Spleen (tissue), 11 donors: Measurements from ENCODE around the gene WDR35. TPM values are rescaled to one million over a fixed set of nuclear protein-coding genes. Genes with fewer than 3 reads are reported as not detected.
A peak's percentile ranks its signal among the peaks of the same experiment; 100 is the strongest.

Experiments
- DNase-seq: peaks from one replicate; pipeline ENCODE4 v3.0.0-alpha.2; 2020
- H3K27ac ChIP-seq, 8 donors: fragments of 200-600 bp; sonication (generic) in 7 of 8; 1 replicate in 4 of 8; 2 replicates in 4 of 8; pipeline versions ENCODE4 v1.5.0 to v1.8.0; 2016 to 2021; ENCODE audit warnings: inconsistent platforms in 4 of 8, mild to moderate bottlenecking in 4 of 8, moderate library complexity in 1 of 8
- H3K27me3 ChIP-seq, 7 donors: fragments of 200-600 bp; sonication (generic) in 6 of 7; replicated peaks in 1 of 7; 1 replicate in 4 of 7; 2 replicates in 3 of 7; pipeline versions ENCODE4 v1.5.0 to v1.8.0; 2016 to 2021; ENCODE audit warnings: inconsistent platforms in 3 of 7, mild to moderate bottlenecking in 1 of 7
- H3K36me3 ChIP-seq, 6 donors: fragments of 200-600 bp; sonication (generic) in 5 of 6; 1 replicate in 4 of 6; 2 replicates in 2 of 6; pipeline versions ENCODE4 v1.5.0 to v1.8.0; 2016 to 2021; ENCODE audit warnings: inconsistent platforms in 2 of 6
- H3K4me1 ChIP-seq, 6 donors: fragments of 200-600 bp; sonication (generic) in 5 of 6; 1 replicate in 3 of 6; 2 replicates in 3 of 6; pipeline versions ENCODE4 v1.5.0 to v1.8.0; 2016 to 2021; ENCODE audit warnings: inconsistent platforms in 3 of 6
- H3K4me3 ChIP-seq, 8 donors: fragments of 200-600 bp; sonication (generic) in 7 of 8; 1 replicate in 4 of 8; 2 replicates in 4 of 8; pipeline versions ENCODE4 v1.5.0 to v1.8.0; 2016 to 2021; ENCODE audit warnings: inconsistent platforms in 4 of 8, mild to moderate bottlenecking in 4 of 8, moderate library complexity in 2 of 8
- H3K9me3 ChIP-seq, 8 donors: fragments of 200-600 bp; sonication (generic) in 7 of 8; 1 replicate in 4 of 8; 2 replicates in 4 of 8; pipeline versions ENCODE4 v1.5.0 to v1.8.0; 2016 to 2021; ENCODE audit warnings: inconsistent platforms in 4 of 8
- CTCF ChIP-seq, 11 experiments: fragments of 200-600 bp in 7 of 11; fragments of 450-650 bp in 4 of 11; sonication (generic) in 4 of 11; IDR thresholded peaks in 8 of 11; conservative IDR thresholded peaks in 3 of 11; 1 replicate in 7 of 11; 2 replicates in 4 of 11; pipeline versions ENCODE4 v1.4.0 to v1.8.0; 2016 to 2021; ENCODE audit warnings: antibody characterized with exemption in 11 of 11, inconsistent platforms in 4 of 11, mild to moderate bottlenecking in 1 of 11
- POLR2A ChIP-seq, 3 donors: fragments of 450-650 bp; IDR thresholded peaks; one replicate each; pipeline ENCODE4 v1.5.1; 2017; ENCODE audit warnings: antibody characterized with exemption in 3 of 3, mild to moderate bottlenecking in 1 of 3
- POLR2AphosphoS5 ChIP-seq, 3 donors: sonication (generic); formaldehyde crosslinking; IDR thresholded peaks; one replicate each; pipeline ENCODE4 v1.5.1; 2017; ENCODE audit warnings: antibody characterized with exemption in 3 of 3
- WGBS, 5 donors: extraction: QIAGEN DNeasy Blood & Tissue Kit in 3 of 5; methylation state at CpG; one replicate each; pipeline versions ENCODE4 v1.1.5 to v1.1.7; 2013 to 2018; 5-methylcytosine and 5-hydroxymethylcytosine counted together
- intact Hi-C: fragments of 100-400 bp; cut with DNase I; formaldehyde crosslinking; loops from one replicate; pipeline ENCODE4 v1.15.0; 2023; ENCODE audit warnings: low total_unique reads
- polyA plus RNA-seq, 3 donors: library from polyadenylated mRNA; stranded (reverse); fragments of 200-250 nt; gene quantifications; one replicate each; pipeline ENCODE4 v1.2.1, GENCODE V29; 2013
- total RNA-seq, 7 donors: library from RNA; depleted of rRNA in 3 of 7; stranded (reverse); fragments of >200 nt in 3 of 7; fragmentation: NEBNext Ultra II Directional in 4 of 7; extraction: Animal tissue kit (Norgen Biotek cat#: 25700) in 4 of 7; gene quantifications; one replicate each; pipeline versions ENCODE4 v1.1.0 to v1.2.1, GENCODE V29; 2016 to 2021
- donor health status: healthy with polysubstance abuse.
- donor health status: DM: no; HTN: no; CAD: no; lungs with moderate emphysema.
- donor health status: DM: no; HTN: no; CAD: no.
- donor health status: Bipolar disorder and iron deficiency.
- donor health status: healthy.
- donor health status: DM: no; HTN: no; CAD: no.
- donor health status: DM: yes; HTN: yes; CAD: no.

WDR35 gene
- total and polyA plus RNA-seq, 10 donors = 1.7 to 5.3 (median 3.8) TPM

- no peak for TF ChIP-seq POLR2AphosphoS5 (IDR thresholded peaks at IDR 0.05)
- peak in 9 of 11 experiments; percentile 34 to 62 (median 47) for TF ChIP-seq CTCF (IDR thresholded peaks at IDR 0.05 in 8 of 11, conservative IDR thresholded peaks at IDR 0.05 in 3 of 11)
- WGBS, 5 donors = 12 to 26% (median 17%) methylated on average over 2 of the region's 2 CpGs
- no peak overlapping the region for H3K4me3 ChIP-seq
These were observed 25.7 kb upstream of the WDR35 start for GRCh38 chr2:20015482-20016083.

GRCh38 chr2:20013126-20013849, 23.4 kb upstream of the WDR35 start:
- peaks cover 0 to 43% (median 18%) of the 10 kb centered on the region in 7 donors for H3K27me3 ChIP-seq
- peak overlapping the region in 5 of 8 donors; percentile 38 to 72 (median 49) for H3K4me3 ChIP-seq
- intact Hi-C loops = no loop called here
- H3K9me3 ChIP-seq = no peaks in the 10 kb centered on the region
- WGBS, 5 donors = 44 to 51% (median 46%) methylated on average over 15 of the region's 15 CpGs
- peak overlapping the region in 2 of 8 donors; percentile 26 to 45 for H3K27ac ChIP-seq
- no peak for DNase-seq
- no peaks in the 10 kb centered on the region for H3K36me3 ChIP-seq
- peaks cover 8 to 19% (median 17%) of the 10 kb centered on the region in 6 donors for H3K4me1 ChIP-seq
- TF ChIP-seq POLR2AphosphoS5 (IDR thresholded peaks at IDR 0.05) (no peak), CTCF (IDR thresholded peaks at IDR 0.05 in 8 of 11, conservative IDR thresholded peaks at IDR 0.05 in 3 of 11) (no peak), POLR2A (IDR thresholded peaks at IDR 0.05) (no peak)

More at GRCh38 chr2:20015482-20016083, 25.7 kb upstream of the WDR35 start:
- H3K9me3 ChIP-seq = peaks cover 0 to 11% (median 3%) of the 10 kb centered on the region in 8 donors
- H3K36me3 ChIP-seq = no peaks in the 10 kb centered on the region
- DNase-seq = no peak
- no peak overlapping the region for H3K27ac ChIP-seq
- intact Hi-C loops = loop anchor here (2.0 kb wide), 1 partner anchor 81 kb away; no protein-coding TSS in a partner anchor
- H3K27me3 ChIP-seq = peaks cover 0 to 34% (median 18%) of the 10 kb centered on the region in 7 donors
- peaks cover 8 to 19% (median 17%) of the 10 kb centered on the region in 6 donors for H3K4me1 ChIP-seq

GRCh38 chr2:20012282-20013125, 22.6 kb upstream of the WDR35 start, which contains the start of gene MATN3:
MATN3 (minus strand) TSS chr2:20012668; CDS start chr2:20012631, 37 bp downstream.
- peaks cover 8 to 19% (median 17%) of the 10 kb centered on the region in 6 donors for H3K4me1 ChIP-seq
- peak within 1 kb of the TSS; percentile 33 to 72 (median 45) for H3K4me3 ChIP-seq
- no peaks in the 10 kb centered on the region for H3K36me3 ChIP-seq
- DNase-seq = peak; percentile 69
- no peaks in the 10 kb centered on the region for H3K9me3 ChIP-seq
- H3K27me3 ChIP-seq = peaks cover 0 to 48% (median 18%) of the 10 kb centered on the region in 7 donors
- TF ChIP-seq POLR2AphosphoS5 (IDR thresholded peaks at IDR 0.05) = peak in 2 of 3 donors; percentile 14 to 60
- TF ChIP-seq POLR2A (IDR thresholded peaks at IDR 0.05) = no peak
- no peak for TF ChIP-seq CTCF (IDR thresholded peaks at IDR 0.05 in 8 of 11, conservative IDR thresholded peaks at IDR 0.05 in 3 of 11)
- WGBS, 5 donors = 1 to 2% (median 1%) methylated on average over 16 to 87 of the region's 87 CpGs
- intact Hi-C loops = no loop called here
- H3K27ac ChIP-seq = peak within 1 kb of the TSS in 2 of 8 donors; percentile 26 to 45
